ENCODE measurements around the gene GBE1. TPM values are rescaled to one million over a fixed set of nuclear protein-coding genes. Genes with fewer than 3 reads are reported as not detected.

Gene GBE1
- total and polyA plus RNA-seq, 2 donors (not counting 1 experiment from before 2014, with no cell fraction given), result 153 to 232 TPM

GRCh38 chr3:81788610-81789009 is 27.2 kb upstream of the GBE1 start:
- peak in 1 of 2 donors; percentile 32 for DNase-seq (ENCODE audit: low read depth in 2 of 2)
- no peaks in the 10 kb centered on the region for H3K4me1 ChIP-seq (ENCODE audit: control insufficient read depth, extremely low read depth, insufficient read depth, low read length)
- no peaks in the 10 kb centered on the region for H3K9me3 ChIP-seq (ENCODE audit: control insufficient read depth, insufficient read depth, low read depth, low read length)
- H3K36me3 ChIP-seq (ENCODE audit: control insufficient read depth, insufficient read depth, low read length), result no peaks in the 10 kb centered on the region
- H3K4me3 ChIP-seq (replicated peaks in 1 of 4; ENCODE audit: control extremely low read depth in 1 of 4, insufficient read depth in 1 of 4, low read depth in 3 of 4, low read length in 4 of 4), result no peak overlapping the region
- H3K27me3 ChIP-seq (ENCODE audit: control insufficient read depth, insufficient read depth, low read length), result no peaks in the 10 kb centered on the region
- TF ChIP-seq CTCF (conservative IDR thresholded peaks at IDR 0.05 in 1 of 2, IDR thresholded peaks at IDR 0.05 in 1 of 2; ENCODE audit: low read depth in 1 of 2, low read length in 2 of 2) (no peak), EZH2 (IDR thresholded peaks at IDR 0.05; ENCODE audit: low read length, missing control alignments) (no peak)
- no peak overlapping the region for H3K27ac ChIP-seq (ENCODE audit: insufficient read depth, low read length)
- H3K9ac ChIP-seq (ENCODE audit: insufficient read depth, low read length), result no peak overlapping the region
- no peak overlapping the region for H3K4me2 ChIP-seq (ENCODE audit: extremely low read depth, insufficient read depth, low read length)
- no peaks in the 10 kb centered on the region for H4K20me1 ChIP-seq (ENCODE audit: control insufficient read depth, extremely low read depth, insufficient read depth, low read length)
- H3K79me2 ChIP-seq (ENCODE audit: control insufficient read depth, insufficient read depth, low read length), result no peaks in the 10 kb centered on the region
- no peak overlapping the region for H2AFZ ChIP-seq (ENCODE audit: low read length)

GRCh38 chr3:81788044-81788443 is 26.6 kb upstream of the GBE1 start:
- no peak for DNase-seq (ENCODE audit: low read depth in 2 of 2)
- Histone ChIP-seq H3K4me1 (ENCODE audit: control insufficient read depth, extremely low read depth, insufficient read depth, low read length) (no peaks in the 10 kb centered on the region), H3K27ac (ENCODE audit: insufficient read depth, low read length) (no peak overlapping the region), H3K9me3 (ENCODE audit: control insufficient read depth, insufficient read depth, low read depth, low read length) (no peaks in the 10 kb centered on the region), H3K27me3 (ENCODE audit: control insufficient read depth, insufficient read depth, low read length) (no peaks in the 10 kb centered on the region), H3K9ac (ENCODE audit: insufficient read depth, low read length) (no peak overlapping the region), H3K79me2 (ENCODE audit: control insufficient read depth, insufficient read depth, low read length) (no peaks in the 10 kb centered on the region), H3K4me3 (replicated peaks in 1 of 4; ENCODE audit: control extremely low read depth in 1 of 4, insufficient read depth in 1 of 4, low read depth in 3 of 4, low read length in 4 of 4) (no peak overlapping the region), H2AFZ (ENCODE audit: low read length) (no peak overlapping the region), H3K36me3 (ENCODE audit: control insufficient read depth, insufficient read depth, low read length) (no peaks in the 10 kb centered on the region), H3K4me2 (ENCODE audit: extremely low read depth, insufficient read depth, low read length) (no peak overlapping the region), H4K20me1 (ENCODE audit: control insufficient read depth, extremely low read depth, insufficient read depth, low read length) (no peaks in the 10 kb centered on the region)
- TF ChIP-seq EZH2 (IDR thresholded peaks at IDR 0.05; ENCODE audit: low read length, missing control alignments) (no peak), CTCF (conservative IDR thresholded peaks at IDR 0.05 in 1 of 2, IDR thresholded peaks at IDR 0.05 in 1 of 2; ENCODE audit: low read depth in 1 of 2, low read length in 2 of 2) (no peak)

- no peak for DNase-seq (ENCODE audit: low read depth in 2 of 2)
- Histone ChIP-seq H3K27ac (ENCODE audit: insufficient read depth, low read length) (no peak overlapping the region), H2AFZ (ENCODE audit: low read length) (no peak overlapping the region), H3K36me3 (ENCODE audit: control insufficient read depth, insufficient read depth, low read length) (no peaks in the 10 kb centered on the region), H3K4me2 (ENCODE audit: extremely low read depth, insufficient read depth, low read length) (no peak overlapping the region), H3K9ac (ENCODE audit: insufficient read depth, low read length) (no peak overlapping the region), H4K20me1 (ENCODE audit: control insufficient read depth, extremely low read depth, insufficient read depth, low read length) (no peaks in the 10 kb centered on the region), H3K27me3 (ENCODE audit: control insufficient read depth, insufficient read depth, low read length) (no peaks in the 10 kb centered on the region), H3K9me3 (ENCODE audit: control insufficient read depth, insufficient read depth, low read depth, low read length) (no peaks in the 10 kb centered on the region), H3K4me3 (replicated peaks in 1 of 4; ENCODE audit: control extremely low read depth in 1 of 4, insufficient read depth in 1 of 4, low read depth in 3 of 4, low read length in 4 of 4) (no peak overlapping the region), H3K79me2 (ENCODE audit: control insufficient read depth, insufficient read depth, low read length) (no peaks in the 10 kb centered on the region), H3K4me1 (ENCODE audit: control insufficient read depth, extremely low read depth, insufficient read depth, low read length) (no peaks in the 10 kb centered on the region)
- TF ChIP-seq CTCF (conservative IDR thresholded peaks at IDR 0.05 in 1 of 2, IDR thresholded peaks at IDR 0.05 in 1 of 2; ENCODE audit: low read depth in 1 of 2, low read length in 2 of 2), result no peak
- TF ChIP-seq EZH2 (IDR thresholded peaks at IDR 0.05; ENCODE audit: low read length, missing control alignments), result no peak
These were observed 21.1 kb upstream of the GBE1 start for GRCh38 chr3:81782585-81782984.
